ENCODE data around the gene RASGRP2. TPM values are rescaled to one million over a fixed set of nuclear protein-coding genes. Genes with fewer than 3 reads are reported as not detected.

RASGRP2 gene
- total RNA-seq, 1 experiment from 2014 or later = 4.0 TPM

GRCh38 chr11:64742087-64742888 lies 1.7 kb downstream of the RASGRP2 start:
- no peaks in the 10 kb centered on the region for H3K27me3 ChIP-seq (replicated peaks; ENCODE audit: control insufficient read depth, insufficient read depth, low read length)
- H3K36me3 Mint-ChIP-seq (ENCODE audit: insufficient read depth, unreplicated experiment) = peaks cover 7% of the 10 kb centered on the region
- peak overlapping the region; percentile 69 for H3K4me3 Mint-ChIP-seq (ENCODE audit: unreplicated experiment)
- BruUV-seq (replicated peaks) = no TSS peak
- H3K4me3 ChIP-seq (ENCODE audit: low read depth, low read length) = peak overlapping the region; percentile 59
- DNase-seq = no peak
- H3K27ac Mint-ChIP-seq (ENCODE audit: unreplicated experiment) = peak overlapping the region; percentile 53
- ChIA-PET CTCF (interaction anchor here (0.5 to 2.4 kb wide), 8 partner anchors 36 to 441 kb away, joined by 3 to 11 read pairs (median 4); partner anchors contain the start of genes MEN1 and SF1), POLR2A (interaction anchor here (1.6 kb wide), 1 partner anchor 36 kb away, joined by 10 read pairs; the partner anchor contains the start of gene SF1)
- H3K27me3 Mint-ChIP-seq (ENCODE audit: insufficient read depth, unreplicated experiment) = peaks cover 6% of the 10 kb centered on the region
- intact Hi-C loops (cut with micrococcal nuclease; ENCODE audit: unreplicated experiment) = no loop called here
- peaks cover 9% of the 10 kb centered on the region for H3K4me1 Mint-ChIP-seq (ENCODE audit: low read depth, unreplicated experiment)
- H3K9me3 ChIP-seq = no peaks in the 10 kb centered on the region
- TF ChIP-seq CTCF (IDR thresholded peaks at IDR 0.05; ENCODE audit: insufficient read depth in 1 of 2, low read depth in 1 of 2, low read length in 1 of 2, severe bottlenecking in 1 of 2, unreplicated experiment in 1 of 2) = no peak
- H3K4me1 ChIP-seq = peaks cover 38% of the 10 kb centered on the region
- H3K36me3 ChIP-seq (ENCODE audit: control insufficient read depth, insufficient read depth, low read length) = no peaks in the 10 kb centered on the region
- no peaks in the 10 kb centered on the region for H3K9me3 Mint-ChIP-seq (ENCODE audit: unreplicated experiment)

- Histone ChIP-seq H3K36me3 (ENCODE audit: control insufficient read depth, insufficient read depth, low read length) (no peaks in the 10 kb centered on the region), H3K4me3 (ENCODE audit: low read depth, low read length) (peak overlapping the region; percentile 59), H3K27me3 (replicated peaks; ENCODE audit: control insufficient read depth, insufficient read depth, low read length) (no peaks in the 10 kb centered on the region), H3K4me1 (peaks cover 38% of the 10 kb centered on the region), H3K9me3 (no peaks in the 10 kb centered on the region)
- no peak for DNase-seq
- ChIA-PET CTCF (interaction anchor here (0.6 to 2.4 kb wide), 5 partner anchors 37 to 69 kb away, joined by 4 to 11 read pairs (median 5); partner anchors contain the start of genes MEN1 and SF1), POLR2A (no interaction called here)
- peaks cover 6% of the 10 kb centered on the region for H3K27me3 Mint-ChIP-seq (ENCODE audit: insufficient read depth, unreplicated experiment)
- no peaks in the 10 kb centered on the region for H3K9me3 Mint-ChIP-seq (ENCODE audit: unreplicated experiment)
- intact Hi-C loops (cut with micrococcal nuclease; ENCODE audit: unreplicated experiment) = no loop called here
- BruUV-seq (replicated peaks) = no TSS peak
- peaks cover 9% of the 10 kb centered on the region for H3K4me1 Mint-ChIP-seq (ENCODE audit: low read depth, unreplicated experiment)
- peak overlapping the region; percentile 69 for H3K4me3 Mint-ChIP-seq (ENCODE audit: unreplicated experiment)
- no peak for TF ChIP-seq CTCF (IDR thresholded peaks at IDR 0.05; ENCODE audit: insufficient read depth in 1 of 2, low read depth in 1 of 2, low read length in 1 of 2, severe bottlenecking in 1 of 2, unreplicated experiment in 1 of 2)
- H3K36me3 Mint-ChIP-seq (ENCODE audit: insufficient read depth, unreplicated experiment) = peaks cover 12% of the 10 kb centered on the region
- H3K27ac Mint-ChIP-seq (ENCODE audit: unreplicated experiment) = peak overlapping the region; percentile 53
Measured at GRCh38 chr11:64741375-64742086, 2.4 kb downstream of the RASGRP2 start.

- ChIA-PET CTCF (interaction anchor here (1.0 to 1.7 kb wide), 3 partner anchors 51 to 81 kb away, joined by 4 to 10 read pairs (median 4); no protein-coding TSS in a partner anchor), POLR2A (no interaction called here)
- Histone ChIP-seq H3K4me1 (peaks cover 30% of the 10 kb centered on the region), H3K9me3 (no peaks in the 10 kb centered on the region), H3K4me3 (ENCODE audit: low read depth, low read length) (no peak overlapping the region), H3K36me3 (ENCODE audit: control insufficient read depth, insufficient read depth, low read length) (no peaks in the 10 kb centered on the region), H3K27me3 (replicated peaks; ENCODE audit: control insufficient read depth, insufficient read depth, low read length) (no peaks in the 10 kb centered on the region)
- no peak for TF ChIP-seq CTCF (IDR thresholded peaks at IDR 0.05; ENCODE audit: insufficient read depth in 1 of 2, low read depth in 1 of 2, low read length in 1 of 2, severe bottlenecking in 1 of 2, unreplicated experiment in 1 of 2)
- intact Hi-C loops (cut with micrococcal nuclease; ENCODE audit: unreplicated experiment) = no loop called here
- Mint-ChIP-seq H3K4me3 (ENCODE audit: unreplicated experiment) (no peak overlapping the region), H3K36me3 (ENCODE audit: insufficient read depth, unreplicated experiment) (peaks cover 12% of the 10 kb centered on the region), H3K27me3 (ENCODE audit: insufficient read depth, unreplicated experiment) (peaks cover 6% of the 10 kb centered on the region), H3K9me3 (ENCODE audit: unreplicated experiment) (no peaks in the 10 kb centered on the region), H3K4me1 (ENCODE audit: low read depth, unreplicated experiment) (peaks cover 9% of the 10 kb centered on the region), H3K27ac (ENCODE audit: unreplicated experiment) (no peak overlapping the region)
- no TSS peak for BruUV-seq (replicated peaks)
- DNase-seq = no peak
Measured at GRCh38 chr11:64739871-64740270, 4.1 kb downstream of the RASGRP2 start.
